ENCODE results near the gene SOD3. TPM values are rescaled to one million over a fixed set of nuclear protein-coding genes. Genes with fewer than 3 reads are reported as not detected.

The SOD3 gene
- total RNA-seq, 1 experiment from 2014 or later: 1.0 TPM

DNA sequence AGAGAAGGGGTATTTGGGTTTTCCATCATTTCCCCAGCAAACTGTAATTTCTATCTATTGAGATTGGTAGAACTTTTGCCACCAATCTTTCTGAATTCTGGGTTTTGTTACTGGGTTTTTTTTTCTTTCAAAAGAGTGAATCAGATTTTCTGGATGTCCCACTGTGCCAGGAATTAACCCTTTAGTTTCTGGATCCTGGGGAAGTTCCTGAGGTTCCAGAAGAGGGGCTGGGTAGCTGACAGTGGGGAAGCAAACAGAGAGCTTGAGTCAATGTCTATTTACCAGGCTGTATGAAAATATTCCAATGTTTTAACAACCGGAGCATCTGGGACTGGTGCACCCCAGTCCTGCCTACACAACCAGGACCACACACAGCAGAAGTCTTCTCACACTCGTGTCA lies 25.8 kb upstream of the SOD3 start:
- DNase-seq (ENCODE audit: low read depth, low spot score) (no peak), ATAC-seq (no peak)
- no peaks in the 10 kb centered on the region for H3K4me1 ChIP-seq (ENCODE audit: control insufficient read depth, insufficient read depth, low read length)
- in situ Hi-C loops (cut with HindIII; ENCODE audit: low pct_unique_long_range_greater_than_20kb, low sequenced_read_pairs): no loop called here
- H3K4me3 ChIP-seq (ENCODE audit: low read depth in 2 of 2, low read length in 2 of 2): no peak overlapping the region
- H3K9me3 ChIP-seq (ENCODE audit: control insufficient read depth, insufficient read depth, low read depth, low read length): no peaks in the 10 kb centered on the region
- intact Hi-C loops (cut with micrococcal nuclease; ENCODE audit: unreplicated experiment): no loop called here
- TF ChIP-seq, protein P1, sequence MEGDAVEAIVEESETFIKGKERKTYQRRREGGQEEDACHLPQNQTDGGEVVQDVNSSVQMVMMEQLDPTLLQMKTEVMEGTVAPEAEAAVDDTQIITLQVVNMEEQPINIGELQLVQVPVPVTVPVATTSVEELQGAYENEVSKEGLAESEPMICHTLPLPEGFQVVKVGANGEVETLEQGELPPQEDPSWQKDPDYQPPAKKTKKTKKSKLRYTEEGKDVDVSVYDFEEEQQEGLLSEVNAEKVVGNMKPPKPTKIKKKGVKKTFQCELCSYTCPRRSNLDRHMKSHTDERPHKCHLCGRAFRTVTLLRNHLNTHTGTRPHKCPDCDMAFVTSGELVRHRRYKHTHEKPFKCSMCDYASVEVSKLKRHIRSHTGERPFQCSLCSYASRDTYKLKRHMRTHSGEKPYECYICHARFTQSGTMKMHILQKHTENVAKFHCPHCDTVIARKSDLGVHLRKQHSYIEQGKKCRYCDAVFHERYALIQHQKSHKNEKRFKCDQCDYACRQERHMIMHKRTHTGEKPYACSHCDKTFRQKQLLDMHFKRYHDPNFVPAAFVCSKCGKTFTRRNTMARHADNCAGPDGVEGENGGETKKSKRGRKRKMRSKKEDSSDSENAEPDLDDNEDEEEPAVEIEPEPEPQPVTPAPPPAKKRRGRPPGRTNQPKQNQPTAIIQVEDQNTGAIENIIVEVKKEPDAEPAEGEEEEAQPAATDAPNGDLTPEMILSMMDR (IDR thresholded peaks at IDR 0.05): no peak
- TF ChIP-seq SIN3A (IDR thresholded peaks at IDR 0.05; ENCODE audit: borderline replicate concordance, insufficient read depth, low read depth, low read length): no peak
- TF ChIP-seq POLR2AphosphoS5 (IDR thresholded peaks at IDR 0.05; ENCODE audit: low read depth, low read length): no peak
- TF ChIP-seq REST (IDR thresholded peaks at IDR 0.05; ENCODE audit: insufficient read depth in 1 of 2, low read depth in 2 of 2, low read length in 1 of 2): no peak
- TF ChIP-seq TCF7L2 (IDR thresholded peaks at IDR 0.05; ENCODE audit: low read depth, low read length): no peak
- no peaks in the 10 kb centered on the region for H3K27me3 ChIP-seq (ENCODE audit: control insufficient read depth, insufficient read depth, low read length)
- CTCF ChIA-PET: no interaction called here
- BruUV-seq (replicated peaks): no TSS peak
- H3K27ac ChIP-seq (ENCODE audit: low read length): no peak overlapping the region
- H3K36me3 ChIP-seq (ENCODE audit: control insufficient read depth, insufficient read depth, low read length): no peaks in the 10 kb centered on the region
- POLR2A ChIA-PET: no interaction called here

DNA sequence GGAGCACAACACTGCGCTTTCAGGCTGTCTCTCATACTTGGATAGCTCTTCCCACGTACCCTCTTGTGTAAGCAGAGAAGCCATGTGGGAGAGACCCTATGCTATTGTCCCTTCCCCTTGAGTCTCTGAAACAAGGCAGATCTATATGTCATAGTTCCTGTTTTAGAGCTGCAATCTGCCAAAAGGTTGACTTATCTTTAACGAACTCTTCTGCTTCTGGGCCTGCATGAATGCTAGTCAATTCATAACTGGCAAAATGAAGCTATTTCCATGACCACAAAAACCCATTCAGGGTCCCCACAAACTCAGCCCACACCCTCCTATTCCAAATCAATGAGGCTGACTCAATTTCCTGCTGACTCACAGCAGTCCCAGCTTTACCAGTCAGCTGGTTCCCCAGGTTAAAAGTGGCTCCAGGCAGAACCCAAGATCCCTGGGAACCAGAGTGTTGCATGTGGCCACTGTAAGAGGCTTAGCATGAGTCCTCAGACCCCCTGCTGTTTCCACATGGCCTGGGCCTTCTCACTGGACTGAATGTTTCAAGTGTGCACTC lies 25.3 kb upstream of the SOD3 start:
- POLR2A ChIA-PET: no interaction called here
- CTCF ChIA-PET: no interaction called here
- in situ Hi-C loops (cut with HindIII; ENCODE audit: low pct_unique_long_range_greater_than_20kb, low sequenced_read_pairs): no loop called here

More for the DNA sequence above, 25.3 kb upstream of the SOD3 start:
- no peaks in the 10 kb centered on the region for H3K27me3 ChIP-seq (ENCODE audit: control insufficient read depth, insufficient read depth, low read length)
- intact Hi-C loops (cut with micrococcal nuclease; ENCODE audit: unreplicated experiment): no loop called here
- no peaks in the 10 kb centered on the region for H3K4me1 ChIP-seq (ENCODE audit: control insufficient read depth, insufficient read depth, low read length)
- DNase-seq (ENCODE audit: low read depth, low spot score) (no peak), ATAC-seq (no peak)
- BruUV-seq (replicated peaks): no TSS peak
- TF ChIP-seq REST (IDR thresholded peaks at IDR 0.05; ENCODE audit: insufficient read depth in 1 of 2, low read depth in 2 of 2, low read length in 1 of 2): no peak
- TF ChIP-seq, protein P1 (IDR thresholded peaks at IDR 0.05): no peak
- TF ChIP-seq TCF7L2 (IDR thresholded peaks at IDR 0.05; ENCODE audit: low read depth, low read length): no peak
- no peak overlapping the region for H3K4me3 ChIP-seq (ENCODE audit: low read depth in 2 of 2, low read length in 2 of 2)
- H3K9me3 ChIP-seq (ENCODE audit: control insufficient read depth, insufficient read depth, low read depth, low read length): no peaks in the 10 kb centered on the region
- no peak overlapping the region for H3K27ac ChIP-seq (ENCODE audit: low read length)
- H3K36me3 ChIP-seq (ENCODE audit: control insufficient read depth, insufficient read depth, low read length): no peaks in the 10 kb centered on the region

Data from Panc1 (cell line).